GM18870 (cell line): ENCODE data around the gene CCDC184.
"Not testable (repeated sequence)": the region's sequence is repeated elsewhere in the genome, so short reads cannot be mapped to it uniquely, and the experiment has no call there.

Experiments
- ATAC-seq: cut with Tn5 transposase; IDR thresholded peaks from one replicate; pipeline ENCODE4 v1.9.1; 2021; ENCODE audit warnings: moderate library complexity; ENCODE audit not compliant: unreplicated experiment

The CCDC184 gene

DNA sequence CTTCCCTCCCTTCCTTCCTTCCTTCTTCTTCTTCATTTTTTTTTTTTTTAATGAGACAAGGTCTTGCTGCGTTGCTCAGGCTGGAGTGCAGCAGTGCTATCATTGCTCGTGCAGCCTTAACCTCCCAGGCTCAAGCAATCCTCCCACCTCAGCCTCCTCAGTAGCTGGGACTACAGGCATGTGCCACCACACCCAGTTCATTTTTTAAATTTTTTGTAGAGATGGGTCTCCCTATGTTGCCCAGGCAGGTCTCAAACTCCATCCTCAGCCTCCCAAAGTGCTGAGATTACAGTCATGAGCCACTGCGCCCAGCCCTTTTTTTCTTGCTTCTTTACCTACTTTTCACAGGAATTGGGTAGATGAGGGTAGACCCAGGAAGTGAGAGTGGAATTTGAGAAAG, 18.1 kb downstream of the CCDC184 start:
- ATAC-seq: no peak

DNA sequence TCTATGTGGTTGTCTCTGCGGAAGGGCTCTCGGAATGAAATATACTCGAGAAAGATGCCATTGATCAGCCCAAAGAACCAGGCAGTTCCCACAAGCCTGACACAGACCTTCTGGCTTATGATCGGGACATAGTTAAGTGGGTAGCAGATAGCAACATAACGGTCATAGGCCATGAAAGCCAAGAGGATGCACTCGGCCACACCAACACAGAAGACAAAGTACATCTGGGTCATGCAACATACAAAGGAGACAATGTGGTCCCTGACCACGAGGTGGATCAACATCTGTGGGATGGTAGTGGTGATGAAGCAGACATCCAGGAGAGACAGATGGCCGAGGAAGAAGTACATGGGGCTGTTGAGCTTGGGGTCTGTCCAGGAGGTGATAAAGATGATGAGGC, 19.3 kb downstream of the CCDC184 start:
- no peak for ATAC-seq

DNA sequence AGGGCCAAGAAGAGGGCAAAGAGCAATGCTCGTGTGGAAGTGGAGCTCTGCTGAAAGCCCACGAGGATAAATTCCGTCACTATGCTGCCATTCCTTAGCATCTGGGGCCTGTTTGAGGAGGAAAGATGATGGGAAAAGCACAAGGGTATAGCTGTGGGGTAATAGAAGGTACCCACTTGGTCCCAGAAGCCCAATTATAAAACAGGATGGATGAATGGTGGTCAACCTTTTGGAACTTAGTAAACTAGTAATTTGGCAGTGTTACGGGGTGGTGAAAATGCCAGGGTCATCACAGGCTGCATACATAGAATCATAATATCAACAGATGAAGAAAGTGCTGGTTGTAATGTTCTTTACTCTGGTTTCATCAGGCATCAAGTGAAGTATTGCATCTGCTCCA, 19.7 kb downstream of the CCDC184 start, which contains the start of gene OR10AD1:
Gene OR10AD1 (minus strand): TSS at position 101 of the 400 bp plus-strand sequence. CDS start 0 bp downstream, at position 101.
- no peak for ATAC-seq

DNA sequence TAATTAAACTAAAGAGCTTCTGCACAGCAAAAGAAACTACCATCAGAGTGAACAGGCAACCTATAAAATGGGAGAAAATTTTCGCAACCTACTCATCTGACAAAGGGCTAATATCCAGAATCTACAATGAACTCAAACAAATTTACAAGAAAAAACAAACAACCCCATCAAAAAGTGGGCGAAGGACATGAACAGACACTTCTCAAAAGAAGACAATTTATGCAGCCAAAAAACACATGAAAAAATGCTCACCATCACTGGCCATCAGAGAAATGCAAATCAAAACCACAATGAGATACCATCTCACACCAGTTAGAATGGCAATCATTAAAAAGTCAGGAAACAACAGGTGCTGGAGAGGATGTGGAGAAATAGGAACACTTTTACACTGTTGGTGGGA, 26.1 kb downstream of the CCDC184 start:
- not testable (repeated sequence) for ATAC-seq

DNA sequence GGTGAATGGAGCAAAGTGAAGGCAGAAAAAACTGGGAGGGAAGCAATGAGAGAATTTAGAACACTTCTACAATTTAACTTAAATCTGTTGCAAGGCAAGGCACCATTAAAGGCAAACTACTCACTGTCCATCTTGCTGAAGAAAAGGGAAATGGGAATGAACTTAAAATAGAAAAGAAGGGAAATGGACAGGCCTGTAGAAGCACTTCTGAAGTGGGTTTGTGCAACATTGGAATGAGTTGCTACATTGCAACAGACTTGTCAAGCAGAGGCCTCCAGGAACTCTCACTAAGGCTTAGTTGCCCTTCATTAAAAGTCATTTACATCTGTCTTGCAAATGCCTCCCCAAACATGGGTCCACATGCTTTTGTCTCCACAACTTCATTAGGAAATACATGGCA, 33.3 kb downstream of the CCDC184 start:
- no peak for ATAC-seq

DNA sequence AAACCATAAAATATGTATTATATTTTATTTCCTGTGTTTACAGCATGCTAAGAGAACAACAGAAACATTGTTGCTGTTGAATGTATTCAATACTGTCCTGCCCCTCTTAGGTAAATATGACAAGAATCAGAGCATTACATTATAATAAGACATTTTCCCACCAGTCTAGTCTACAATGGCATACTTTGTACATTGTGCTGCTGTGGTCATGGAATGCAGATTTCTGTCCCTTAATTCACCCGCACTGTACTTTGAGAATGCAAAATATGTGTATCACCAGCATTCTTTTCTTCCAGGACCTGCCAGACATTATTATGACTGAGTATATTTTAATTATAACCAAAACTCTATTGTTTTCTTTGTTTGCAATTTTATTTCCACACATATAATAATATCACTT, 36.2 kb downstream of the CCDC184 start:
- no peak for ATAC-seq

DNA sequence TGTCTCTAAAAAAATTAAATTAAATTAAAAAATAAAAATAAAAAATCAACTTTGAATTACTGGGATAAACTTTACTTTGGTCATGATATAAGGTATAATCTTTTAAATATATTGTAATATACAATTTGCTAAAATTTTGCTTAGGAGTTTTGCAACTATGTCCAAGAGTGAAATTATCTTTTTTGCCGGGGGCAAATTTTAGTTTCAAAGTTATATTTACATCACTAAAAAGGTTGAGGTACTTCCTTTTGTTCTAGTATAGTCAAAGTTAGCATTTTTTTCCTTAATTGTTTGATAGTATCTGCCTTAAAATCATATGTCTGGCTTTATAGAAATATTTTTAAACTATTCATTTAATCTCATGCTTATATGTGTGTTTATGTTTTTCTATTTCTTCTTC, 37.3 kb downstream of the CCDC184 start:
- no peak for ATAC-seq

DNA sequence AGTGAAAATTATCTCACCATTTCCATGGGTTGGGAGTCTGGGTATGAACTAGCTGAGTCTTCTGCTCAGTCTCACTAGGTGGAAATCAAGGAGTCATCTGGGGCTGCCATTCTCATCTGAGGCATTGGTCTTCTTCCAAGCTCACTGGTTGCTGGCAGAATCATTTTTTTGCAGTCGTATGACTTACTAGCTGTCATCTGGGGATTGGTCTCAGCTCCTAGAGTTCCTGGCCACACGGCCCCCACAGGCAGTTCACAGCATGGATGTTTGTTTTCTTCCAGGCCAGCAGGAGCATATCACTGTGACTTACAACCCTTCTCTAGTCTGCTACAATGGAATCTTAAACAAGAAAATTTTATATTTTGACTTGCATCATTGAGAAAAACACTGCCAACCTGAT, 38.2 kb downstream of the CCDC184 start:
- no peak for ATAC-seq

DNA sequence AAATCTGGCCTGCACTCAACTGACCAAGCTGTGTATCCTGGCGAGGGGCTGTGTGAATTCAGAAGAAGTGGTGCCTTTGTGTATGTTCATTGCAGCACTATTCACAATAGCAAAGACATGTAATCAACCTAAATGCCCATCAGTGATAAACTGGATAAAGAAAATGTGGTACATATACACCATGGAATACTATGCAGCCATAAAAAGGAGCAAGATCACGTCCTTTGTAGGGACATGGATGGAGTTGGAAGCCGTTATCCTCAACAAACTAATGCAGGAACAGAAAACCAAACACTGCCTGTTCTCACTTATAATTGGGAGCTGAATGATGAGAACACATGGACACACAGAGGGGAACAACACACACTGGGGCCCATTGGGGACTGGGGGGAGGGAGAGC, 41.1 kb downstream of the CCDC184 start:
- ATAC-seq: not testable (repeated sequence)

DNA sequence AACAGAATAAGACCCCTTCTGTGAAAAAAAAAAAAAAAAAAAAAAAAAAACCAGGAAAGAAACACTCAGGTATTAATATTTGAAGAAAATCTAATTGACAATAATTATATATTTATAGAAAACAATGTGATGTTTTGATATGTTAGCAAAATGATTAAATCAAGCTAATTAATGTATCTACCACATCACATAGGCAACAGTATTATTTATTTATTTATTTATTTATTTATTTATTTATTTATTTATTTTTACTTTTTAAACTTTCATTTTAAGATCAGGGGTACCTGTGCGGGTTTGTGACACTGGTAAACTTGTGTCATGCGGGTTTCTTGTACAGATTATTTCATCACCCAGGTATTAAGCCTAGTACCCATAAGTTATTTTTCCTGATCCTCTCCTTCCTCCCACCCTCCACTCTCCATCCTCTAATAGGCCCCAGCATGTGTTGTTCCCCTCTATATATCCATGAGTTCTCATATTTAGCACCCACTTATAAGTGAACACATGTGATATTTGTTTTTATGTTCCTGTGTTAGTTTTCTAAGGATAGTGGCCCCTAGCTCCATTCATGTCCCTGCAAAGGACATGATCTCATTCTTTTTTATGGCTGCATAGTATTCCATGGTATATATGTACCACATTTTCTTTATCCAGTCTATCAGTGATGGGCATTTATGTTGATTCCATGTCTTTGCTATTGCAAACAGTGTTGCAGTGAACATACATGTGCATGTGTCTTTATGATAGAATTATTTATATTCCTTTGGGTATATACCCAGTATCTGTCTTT, 47.9 kb downstream of the CCDC184 start:
- ATAC-seq: not testable (repeated sequence)
